ENCODE results near the gene PSMF1.

The PSMF1 gene

GRCh38 chr20:1118336-1119127 is at the start of gene PSMF1:
TSS of gene PSMF1 (plus strand) at chr20:1118602. CDS start at chr20:1118774, 172 bp downstream.
- peak; percentile 91 for DNase-seq (ENCODE audit: low spot score)

- no peak for DNase-seq (ENCODE audit: low spot score)
Measured at GRCh38 chr20:1072258-1072657, 46.1 kb upstream of the PSMF1 start.

GRCh38 chr20:1075616-1076015 is 42.8 kb upstream of the PSMF1 start:
- no peak for DNase-seq (ENCODE audit: low spot score)

- no peak for DNase-seq (ENCODE audit: low spot score)
Measured at GRCh38 chr20:1081891-1082290, 36.5 kb upstream of the PSMF1 start.

- no peak for DNase-seq (ENCODE audit: low spot score)
Measured at GRCh38 chr20:1083431-1084080, 34.8 kb upstream of the PSMF1 start.

- no peak for DNase-seq (ENCODE audit: low spot score)
Measured at GRCh38 chr20:1085492-1086276, 32.7 kb upstream of the PSMF1 start.

GRCh38 chr20:1086277-1087213 is 31.9 kb upstream of the PSMF1 start:
- DNase-seq (ENCODE audit: low spot score): peak; percentile 85

GRCh38 chr20:1087311-1087905 is 31.0 kb upstream of the PSMF1 start:
- DNase-seq (ENCODE audit: low spot score): peak; percentile 96

- DNase-seq (ENCODE audit: low spot score): no peak
Measured at GRCh38 chr20:1094751-1095150, 23.7 kb upstream of the PSMF1 start.

GRCh38 chr20:1101533-1101932 is 16.9 kb upstream of the PSMF1 start:
- DNase-seq (ENCODE audit: low spot score): no peak

- no peak for DNase-seq (ENCODE audit: low spot score)
Measured at GRCh38 chr20:1102016-1102415, 16.4 kb upstream of the PSMF1 start.

- no peak for DNase-seq (ENCODE audit: low spot score)
Measured at GRCh38 chr20:1103751-1104150, 14.7 kb upstream of the PSMF1 start.

- no peak for DNase-seq (ENCODE audit: low spot score)
Measured at GRCh38 chr20:1105599-1106194, 12.7 kb upstream of the PSMF1 start.

- DNase-seq (ENCODE audit: low spot score): no peak
Measured at GRCh38 chr20:1107176-1107575, 11.2 kb upstream of the PSMF1 start.

- peak; percentile 55 for DNase-seq (ENCODE audit: low spot score)
Measured at GRCh38 chr20:1108437-1108920, 9.9 kb upstream of the PSMF1 start.

- no peak for DNase-seq (ENCODE audit: low spot score)
Measured at GRCh38 chr20:1112908-1113307, 5.5 kb upstream of the PSMF1 start.

GRCh38 chr20:1118004-1118335 is 432 bp upstream of the PSMF1 start:
- no peak for DNase-seq (ENCODE audit: low spot score)

- no peak for DNase-seq (ENCODE audit: low spot score)
Measured at GRCh38 chr20:1119128-1119505, 715 bp downstream of the PSMF1 start.

GRCh38 chr20:1119524-1119923 is 1.1 kb downstream of the PSMF1 start:
- DNase-seq (ENCODE audit: low spot score): no peak

- no peak for DNase-seq (ENCODE audit: low spot score)
Measured at GRCh38 chr20:1121429-1121828, 3.0 kb downstream of the PSMF1 start.
